HS-27A (cell line): Measurements from ENCODE around the gene GEMIN7.
A peak's percentile ranks its signal among the peaks of the same experiment; 100 is the strongest.

ENCODE experiments used
- DNase-seq: peaks from one replicate; pipeline ENCODE4 v3.0.0-alpha.2; 2012; ENCODE audit warnings: low read depth, missing footprints

The GEMIN7 gene, protein sequence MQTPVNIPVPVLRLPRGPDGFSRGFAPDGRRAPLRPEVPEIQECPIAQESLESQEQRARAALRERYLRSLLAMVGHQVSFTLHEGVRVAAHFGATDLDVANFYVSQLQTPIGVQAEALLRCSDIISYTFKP

DNA sequence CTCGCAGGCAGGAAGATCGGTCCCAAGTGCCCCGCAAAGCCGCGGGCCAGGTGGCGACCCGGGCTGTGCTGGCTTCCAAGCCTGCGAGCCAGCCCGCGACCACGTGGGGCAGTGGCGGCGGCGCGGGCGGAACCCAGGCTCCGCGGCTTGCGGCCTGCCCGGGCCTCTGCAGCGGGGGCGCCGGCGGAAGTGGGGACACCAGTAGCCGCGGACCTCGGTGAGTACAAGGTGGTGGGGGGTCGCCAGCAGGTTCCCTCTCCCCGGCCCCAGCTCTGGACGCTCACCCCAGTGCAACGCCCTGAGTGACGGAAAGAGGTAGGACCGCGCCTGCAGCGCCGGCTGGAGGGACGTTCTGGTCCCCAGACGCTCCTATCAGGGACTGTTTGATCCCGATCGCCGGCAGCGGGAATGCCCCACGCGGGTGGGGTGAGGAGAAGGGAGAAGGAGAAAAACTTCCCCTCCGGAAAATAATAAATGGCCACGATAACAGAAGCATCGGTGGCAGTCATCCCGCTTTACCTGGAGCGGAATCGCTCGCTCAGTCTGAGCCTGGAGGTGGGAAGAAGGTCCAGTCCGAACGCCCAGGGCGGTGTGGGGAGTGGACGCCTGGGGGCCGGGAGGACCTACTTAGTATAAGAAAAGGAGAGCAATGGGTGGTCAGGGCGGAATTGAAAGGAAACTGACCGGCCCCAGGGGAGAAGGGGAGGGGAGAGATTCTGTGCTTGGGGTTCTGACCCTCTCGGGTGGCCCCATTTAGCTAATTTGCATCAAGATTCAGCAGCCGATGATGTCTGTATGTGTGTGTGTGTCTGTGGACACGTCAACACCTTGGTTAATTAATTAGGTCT, at the start of gene GEMIN7:
Gene GEMIN7, plus strand, starts transcription at position 198 of the 848 bp plus-strand sequence. CDS start 10,855 bp downstream, outside the sequence.
- DNase-seq: no peak

DNA sequence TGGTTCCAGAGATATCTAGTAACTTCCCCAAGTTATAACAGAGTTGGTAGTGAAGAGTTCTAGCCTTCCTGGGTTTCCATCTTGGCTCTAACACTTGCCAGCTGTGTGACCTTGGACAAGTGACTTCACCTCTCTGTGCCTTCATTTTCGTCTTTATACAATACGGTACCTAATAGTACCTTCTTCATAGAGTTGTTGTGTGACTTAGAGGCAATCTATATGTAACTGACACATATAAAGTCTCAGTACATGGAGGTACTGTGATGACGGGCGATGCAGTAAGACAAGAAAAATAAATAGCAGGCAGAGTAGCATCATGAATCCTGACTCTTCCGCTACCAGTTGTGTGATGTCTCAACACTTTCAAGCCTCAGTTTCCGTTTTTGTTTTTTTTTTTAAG, 48.2 kb upstream of the GEMIN7 start:
- no peak for DNase-seq

DNA sequence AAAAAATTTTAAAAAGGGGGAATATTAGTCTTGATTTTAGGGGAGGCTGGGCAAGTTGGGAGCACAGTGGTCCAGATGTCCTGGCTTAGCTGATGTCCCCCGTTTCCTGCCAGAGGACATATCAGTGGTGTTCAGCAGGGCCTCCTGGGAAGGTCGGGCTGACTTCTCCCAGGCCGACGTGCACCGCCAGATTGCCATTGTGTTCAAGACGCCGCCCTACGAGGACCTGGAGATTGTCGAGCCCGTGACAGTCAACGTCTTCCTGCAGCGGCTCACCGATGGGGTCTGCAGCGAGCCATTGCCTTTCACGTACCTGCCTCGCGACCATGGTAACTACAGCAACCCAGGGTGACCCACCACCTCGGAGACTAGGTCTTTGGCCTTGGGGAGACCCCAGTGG, 46.6 kb upstream of the GEMIN7 start:
- DNase-seq: no peak

DNA sequence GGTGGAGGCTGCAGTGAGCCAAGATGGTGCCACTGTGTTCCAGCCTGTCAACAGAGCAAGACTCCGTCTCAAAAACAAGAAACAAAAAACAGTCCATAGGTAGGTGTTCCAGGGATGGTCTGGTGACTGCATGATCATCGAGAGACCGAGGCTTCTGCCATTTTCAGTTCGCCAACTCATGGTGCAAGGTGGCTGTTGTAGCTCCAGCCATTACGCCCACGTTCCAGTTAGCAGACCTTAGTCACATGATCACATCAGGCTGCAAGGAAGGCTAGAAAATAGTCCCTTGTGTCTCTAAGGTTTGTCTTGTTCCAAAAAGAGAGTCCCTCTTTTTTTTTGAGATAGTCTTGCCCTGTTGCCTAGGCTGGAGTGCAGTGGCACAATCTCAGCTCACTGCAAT, 43.3 kb upstream of the GEMIN7 start:
- no peak for DNase-seq

DNA sequence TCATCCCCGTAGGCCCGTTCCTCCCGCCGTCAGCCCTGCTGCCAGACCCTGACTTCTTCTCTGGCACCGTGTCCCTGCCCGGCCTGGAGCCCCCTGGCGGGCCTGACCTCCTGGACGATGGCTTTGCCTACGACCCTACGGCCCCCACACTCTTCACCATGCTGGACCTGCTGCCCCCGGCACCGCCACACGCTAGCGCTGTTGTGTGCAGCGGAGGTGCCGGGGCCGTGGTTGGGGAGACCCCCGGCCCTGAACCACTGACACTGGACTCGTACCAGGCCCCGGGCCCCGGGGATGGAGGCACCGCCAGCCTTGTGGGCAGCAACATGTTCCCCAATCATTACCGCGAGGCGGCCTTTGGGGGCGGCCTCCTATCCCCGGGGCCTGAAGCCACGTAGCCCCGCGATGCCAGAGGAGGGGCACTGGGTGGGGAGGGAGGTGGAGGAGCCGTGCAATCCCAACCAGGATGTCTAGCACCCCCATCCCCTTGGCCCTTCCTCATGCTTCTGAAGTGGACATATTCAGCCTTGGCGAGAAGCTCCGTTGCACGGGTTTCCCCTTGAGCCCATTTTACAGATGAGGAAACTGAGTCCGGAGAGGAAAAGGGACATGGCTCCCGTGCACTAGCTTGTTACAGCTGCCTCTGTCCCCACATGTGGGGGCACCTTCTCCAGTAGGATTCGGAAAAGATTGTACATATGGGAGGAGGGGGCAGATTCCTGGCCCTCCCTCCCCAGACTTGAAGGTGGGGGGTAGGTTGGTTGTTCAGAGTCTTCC, 41.5 kb upstream of the GEMIN7 start:
- no peak for DNase-seq

DNA sequence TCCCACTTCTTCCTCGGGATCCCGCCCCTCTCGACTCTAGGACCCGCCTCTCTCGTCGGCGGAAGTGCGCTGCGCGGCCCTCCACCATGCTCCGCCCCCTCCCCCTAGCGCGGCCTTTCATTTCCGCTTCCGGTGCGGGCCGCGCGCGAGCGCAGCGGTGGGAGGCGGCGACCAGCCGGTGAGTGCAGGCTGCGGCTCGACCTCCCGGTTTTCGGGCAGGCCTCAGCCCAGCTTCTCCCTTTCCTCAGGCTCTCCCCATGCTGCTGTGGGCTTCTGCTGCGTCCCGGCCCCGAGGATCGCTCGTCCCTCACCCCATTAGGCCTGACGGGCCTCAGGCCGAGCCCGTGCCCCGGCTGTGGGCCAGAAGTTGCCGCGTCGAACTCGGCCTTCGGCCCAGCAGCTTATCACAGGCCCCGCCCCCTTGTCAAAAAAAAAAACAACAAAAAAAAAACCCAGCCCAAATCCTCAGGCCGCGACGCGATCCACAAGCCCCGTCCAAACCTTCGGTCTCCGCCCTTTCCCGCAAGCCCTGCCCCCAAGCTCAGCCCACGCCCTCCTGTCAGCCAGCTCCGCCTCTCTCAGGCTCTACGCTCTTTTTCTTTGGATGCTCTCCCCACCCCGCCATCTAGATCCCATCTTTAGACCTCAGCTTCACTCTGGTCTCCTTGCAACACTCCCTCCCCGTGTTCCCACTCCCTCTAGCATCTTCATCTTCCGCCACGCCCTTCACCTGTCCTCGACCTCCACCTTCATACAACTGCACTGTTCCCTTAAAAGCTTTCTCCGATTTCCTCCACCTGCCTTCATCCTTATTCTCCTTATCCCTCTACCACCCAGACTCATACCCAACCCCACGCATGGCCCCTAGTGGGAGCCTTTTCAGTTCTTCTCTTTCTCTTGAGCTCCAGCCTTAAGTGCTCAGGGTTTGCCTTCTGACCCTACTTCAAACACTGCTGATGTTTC, 39.8 kb upstream of the GEMIN7 start, which contains the start of gene CLASRP:
Gene CLASRP, plus strand, starts transcription at position 115 of the 963 bp plus-strand sequence. CDS start 1,168 bp downstream, outside the sequence.
- DNase-seq: peak; percentile 68

DNA sequence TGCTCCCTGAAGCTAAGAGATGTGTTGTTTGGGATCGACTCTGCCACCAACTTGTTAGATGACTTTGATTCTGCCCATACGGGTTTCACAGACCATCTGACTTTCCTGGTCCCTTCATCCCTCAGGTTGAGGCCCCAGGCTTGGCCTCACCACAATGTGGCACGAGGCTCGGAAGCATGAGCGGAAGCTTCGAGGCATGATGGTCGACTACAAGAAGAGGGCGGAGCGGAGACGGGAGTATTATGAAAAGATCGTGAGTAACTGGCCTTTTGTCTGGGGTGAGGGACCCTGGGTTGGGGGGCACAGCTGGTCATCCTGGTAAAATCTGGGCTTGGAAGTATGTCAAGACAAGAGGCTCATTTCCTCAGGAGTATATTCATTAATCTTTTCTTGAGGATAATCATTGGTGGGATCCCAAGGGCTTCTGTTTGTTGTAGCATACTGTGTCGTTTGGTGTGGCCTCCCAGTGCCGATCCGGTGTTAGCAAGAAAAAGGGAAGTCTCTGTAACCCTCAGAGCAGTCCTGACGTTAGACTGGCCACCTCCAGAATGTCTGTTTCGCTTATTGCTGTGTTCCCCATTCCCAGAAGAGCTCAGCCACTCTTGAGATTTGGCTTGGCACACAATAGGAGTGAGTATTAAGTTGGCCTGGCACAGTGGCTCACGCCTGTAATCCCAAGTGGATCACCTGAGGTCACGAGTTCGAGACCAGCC, 38.8 kb upstream of the GEMIN7 start:
- DNase-seq: no peak

DNA sequence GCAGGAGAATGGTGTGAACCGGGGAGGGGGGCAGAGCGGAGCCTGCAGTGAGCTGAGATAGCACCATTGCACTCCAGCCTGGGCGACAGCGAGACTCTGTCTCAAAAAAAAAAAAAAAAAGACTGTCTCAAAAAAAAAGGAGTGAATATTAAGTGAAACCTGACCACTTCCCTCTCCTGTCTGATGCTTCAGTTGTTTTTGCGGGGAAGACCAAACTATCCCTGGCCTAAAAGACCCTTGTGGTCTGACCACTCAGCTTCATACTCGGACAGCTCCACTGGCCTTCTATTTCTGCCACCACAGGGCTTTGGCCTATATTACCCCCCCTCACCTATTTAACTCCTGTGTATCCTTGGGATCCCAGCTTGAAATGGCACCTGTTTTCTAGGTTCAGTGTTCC, 37.9 kb upstream of the GEMIN7 start:
- no peak for DNase-seq

DNA sequence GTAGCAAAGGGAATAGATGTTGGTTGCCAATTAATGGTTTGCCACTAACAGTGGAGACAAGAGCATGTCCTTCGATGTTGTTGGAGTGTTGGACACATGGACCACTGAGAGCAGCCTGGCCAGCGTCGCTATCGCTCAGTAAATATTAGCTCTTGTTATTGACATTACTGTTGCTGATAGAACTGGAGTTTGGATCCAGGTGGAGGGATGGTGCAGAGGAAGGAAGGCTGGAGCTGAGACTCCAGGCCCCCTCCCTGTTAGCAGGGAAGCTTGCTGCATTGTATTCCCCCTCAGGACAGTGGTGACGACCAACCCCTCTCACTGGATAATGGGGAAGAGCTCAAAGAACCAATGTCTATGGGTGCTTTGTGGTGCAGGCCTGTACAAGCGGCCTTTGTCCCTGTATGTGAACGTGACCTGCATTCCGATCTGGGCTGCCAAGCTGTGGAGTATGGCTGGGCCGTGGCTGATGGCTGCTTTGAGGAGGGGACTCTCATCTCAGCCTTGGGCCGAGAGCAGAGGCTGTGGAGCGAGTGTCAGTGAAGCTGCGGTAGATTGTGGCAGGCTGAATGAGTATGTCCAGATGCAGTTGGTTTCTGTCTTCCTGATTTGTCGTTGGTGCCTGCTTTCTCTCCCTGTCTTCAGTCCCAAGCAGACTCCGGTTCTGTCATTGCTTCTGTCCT, 33.2 kb upstream of the GEMIN7 start:
- no peak for DNase-seq

DNA sequence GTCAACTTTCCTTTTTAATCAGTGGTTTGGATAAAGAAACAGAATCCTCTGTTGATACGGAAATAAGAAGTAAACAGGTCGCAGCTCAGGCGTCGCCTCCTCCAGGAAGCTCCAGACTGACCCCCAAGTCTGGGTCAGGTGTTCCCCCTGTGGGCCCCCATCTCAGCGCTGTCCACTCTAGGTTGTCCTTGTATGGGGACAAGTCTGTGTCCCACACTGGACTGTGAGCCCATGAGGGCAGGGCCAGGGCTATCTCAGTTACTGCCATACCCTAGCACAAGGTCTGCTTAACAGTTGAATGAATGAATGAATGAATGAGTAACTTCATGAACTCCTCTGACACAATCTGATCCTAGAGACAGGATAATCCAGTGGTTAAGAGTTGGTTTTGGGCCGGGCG, 32.7 kb upstream of the GEMIN7 start:
- no peak for DNase-seq

DNA sequence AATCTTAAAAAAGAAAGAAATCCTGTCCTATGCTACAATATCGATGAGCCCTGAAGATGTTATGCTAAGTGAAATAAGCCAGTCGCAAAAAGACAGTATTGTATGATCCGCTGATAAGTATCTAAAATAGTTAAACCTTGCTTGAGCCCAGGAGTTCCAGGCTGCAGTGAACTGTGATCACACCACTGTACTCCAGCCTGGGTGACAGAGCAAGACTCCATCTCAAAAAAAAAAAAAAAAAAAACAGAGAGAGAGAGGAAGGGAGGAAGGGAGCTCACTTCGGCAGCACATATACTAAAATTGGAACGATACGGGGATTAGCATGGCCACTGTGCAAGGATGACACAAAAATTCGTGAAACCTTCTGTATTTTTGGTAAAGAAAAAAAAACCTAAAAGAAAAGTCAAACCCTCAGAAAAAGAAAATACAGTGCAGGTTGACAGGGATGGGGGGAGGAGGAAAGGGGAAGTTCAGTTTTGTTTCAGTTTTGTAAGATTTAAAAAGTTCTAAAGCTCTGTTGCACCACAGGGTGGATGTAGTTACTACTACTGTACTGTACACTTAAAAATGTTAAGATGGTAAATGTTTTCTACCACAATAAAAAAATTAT, 31.8 kb upstream of the GEMIN7 start:
- no peak for DNase-seq

DNA sequence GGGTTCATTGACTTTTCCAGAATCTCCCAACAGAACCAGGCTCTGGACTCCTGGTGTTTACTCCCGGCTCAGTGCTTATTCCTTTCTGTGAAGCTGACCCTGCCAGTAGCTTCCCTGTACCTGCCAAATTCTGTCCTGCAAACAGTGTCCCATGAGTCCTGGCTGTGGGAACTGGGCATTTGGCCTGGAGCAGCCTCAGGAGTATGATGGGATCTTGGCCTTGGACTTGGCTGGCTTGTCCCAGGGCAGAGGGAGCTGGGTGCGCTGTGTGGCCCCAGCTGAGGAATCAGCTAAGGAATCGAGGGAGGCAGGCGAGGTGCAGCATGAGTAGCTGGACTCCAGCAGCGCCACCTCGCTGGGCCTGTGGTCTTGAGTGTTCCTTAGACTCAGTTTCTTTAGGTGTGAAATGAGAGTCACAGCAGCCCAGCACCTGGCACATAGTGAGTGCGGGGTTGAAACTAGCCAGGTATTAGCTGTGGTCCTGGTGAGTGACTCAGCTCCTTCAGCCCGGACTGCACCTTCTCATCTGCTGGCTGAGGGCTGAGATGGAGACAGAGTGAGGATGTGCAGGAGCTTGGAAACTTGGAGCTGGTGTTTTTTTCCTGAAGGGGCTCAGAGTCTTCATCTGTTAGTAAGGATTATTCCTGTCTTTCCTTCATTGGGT, 29.9 kb upstream of the GEMIN7 start:
- DNase-seq: no peak

DNA sequence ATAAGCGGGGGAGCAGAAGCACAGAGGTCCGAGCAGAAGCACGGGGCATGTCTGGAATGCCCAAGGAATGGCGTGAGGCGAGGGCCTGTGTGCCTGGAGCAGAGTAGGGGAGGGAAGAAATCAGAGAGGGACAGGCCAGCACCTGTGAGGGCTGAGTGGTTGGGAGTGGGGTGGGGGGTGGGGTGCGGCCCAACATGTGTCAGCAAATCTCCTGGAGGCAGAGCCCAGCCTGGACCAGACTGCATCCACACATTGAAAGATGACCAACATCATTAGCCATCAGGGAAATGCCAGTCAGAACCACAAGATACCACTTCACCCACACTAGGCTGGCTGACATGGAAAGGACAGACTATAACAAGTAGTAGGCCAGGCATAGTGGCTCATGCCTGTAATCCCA, 29.0 kb upstream of the GEMIN7 start:
- no peak for DNase-seq

DNA sequence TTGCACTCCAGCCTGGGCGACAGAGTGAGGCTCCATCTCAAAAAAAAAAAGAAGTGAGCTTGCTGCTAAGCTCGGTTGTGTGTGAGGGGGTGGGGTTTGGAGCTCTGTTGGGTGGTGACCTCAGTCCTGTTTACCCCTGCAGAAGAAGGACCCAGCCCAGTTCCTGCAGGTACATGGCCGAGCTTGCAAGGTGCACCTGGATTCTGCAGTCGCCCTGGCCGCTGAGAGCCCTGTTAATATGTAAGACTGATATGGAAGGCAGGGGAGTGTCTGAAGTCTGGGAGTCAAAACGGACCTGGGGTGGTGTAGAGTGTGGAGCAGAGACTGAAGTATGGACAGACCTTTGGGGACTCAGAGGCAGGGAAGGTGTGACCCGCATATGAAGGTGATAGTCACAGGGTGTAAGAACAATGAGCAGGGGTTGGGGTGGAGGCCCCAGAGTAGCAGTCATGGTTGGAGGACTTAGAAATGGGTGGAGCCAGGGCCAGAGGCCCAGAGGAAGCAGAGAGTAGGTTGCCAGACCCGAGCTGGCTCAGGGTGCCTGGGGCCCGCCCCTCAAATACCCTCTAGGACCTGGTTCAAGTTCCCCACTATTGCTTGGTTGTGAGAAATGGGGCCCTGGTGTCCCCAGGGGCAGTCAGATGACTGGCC, 27.0 kb upstream of the GEMIN7 start:
- DNase-seq: no peak

DNA sequence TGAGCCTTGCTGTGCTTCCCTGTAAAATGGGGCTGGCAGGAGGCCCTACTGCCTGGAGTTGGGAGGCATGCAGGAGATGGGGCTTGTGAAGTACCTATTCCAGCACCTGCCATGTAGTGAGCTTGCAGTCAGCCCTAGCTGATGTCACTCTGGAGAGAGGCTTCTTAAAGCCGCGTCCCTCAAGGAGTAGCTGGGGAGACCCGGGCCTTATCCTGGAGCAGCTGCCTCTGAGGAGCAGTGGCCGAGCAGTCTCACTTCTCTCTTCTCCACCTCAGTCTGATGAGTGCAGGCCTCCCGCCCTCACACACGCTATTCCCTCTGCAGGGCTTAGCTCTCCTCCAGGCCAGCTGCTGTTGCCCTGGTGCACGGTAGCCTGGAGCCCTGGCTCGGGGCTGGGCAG, 22.2 kb upstream of the GEMIN7 start:
- DNase-seq: no peak

DNA sequence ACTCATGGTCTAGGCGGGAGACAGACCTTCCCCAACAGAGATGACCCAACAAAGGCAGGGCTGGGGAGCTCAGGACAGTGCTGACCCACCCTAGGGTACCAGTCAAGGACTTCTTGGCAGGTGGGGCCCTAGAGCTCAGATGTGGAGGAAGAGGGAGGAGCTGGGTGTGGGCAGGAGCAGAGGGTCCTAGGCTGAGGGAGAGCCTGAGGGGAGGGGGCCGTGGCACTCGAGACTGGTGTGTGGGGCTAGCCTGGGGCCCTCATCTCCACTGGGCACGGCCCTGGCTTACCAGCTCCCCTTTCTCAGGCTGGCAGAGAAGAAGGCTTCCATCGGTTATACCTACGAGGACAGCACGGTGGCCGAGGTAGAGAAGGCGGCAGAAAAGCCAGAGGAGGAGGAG, 21.6 kb upstream of the GEMIN7 start:
- no peak for DNase-seq

DNA sequence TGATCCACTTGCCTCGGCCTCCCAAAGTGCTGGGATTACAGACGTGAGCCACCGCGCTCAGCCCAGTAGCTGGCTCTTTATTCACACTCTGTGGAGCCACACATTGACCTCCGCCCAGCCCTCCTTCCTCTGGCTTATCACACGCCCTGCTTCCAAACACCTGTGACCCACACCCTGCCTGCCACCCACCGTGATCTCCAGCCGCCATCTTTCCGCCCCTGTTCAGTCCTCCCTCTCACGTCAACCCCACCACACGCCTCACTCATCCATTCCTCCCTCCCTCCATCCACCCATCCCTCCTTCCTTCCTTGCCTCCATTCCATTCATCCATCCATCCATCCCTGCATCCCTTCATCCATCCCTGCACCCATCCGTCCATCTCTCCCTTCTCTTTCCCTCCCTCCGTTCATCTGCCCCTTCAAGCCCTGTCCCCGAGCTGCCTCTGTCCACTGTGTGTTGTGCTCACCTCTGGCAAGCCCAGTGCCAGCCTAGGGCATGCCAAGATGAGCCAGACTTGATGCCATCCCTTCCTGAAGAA, 20.4 kb upstream of the GEMIN7 start:
- no peak for DNase-seq

DNA sequence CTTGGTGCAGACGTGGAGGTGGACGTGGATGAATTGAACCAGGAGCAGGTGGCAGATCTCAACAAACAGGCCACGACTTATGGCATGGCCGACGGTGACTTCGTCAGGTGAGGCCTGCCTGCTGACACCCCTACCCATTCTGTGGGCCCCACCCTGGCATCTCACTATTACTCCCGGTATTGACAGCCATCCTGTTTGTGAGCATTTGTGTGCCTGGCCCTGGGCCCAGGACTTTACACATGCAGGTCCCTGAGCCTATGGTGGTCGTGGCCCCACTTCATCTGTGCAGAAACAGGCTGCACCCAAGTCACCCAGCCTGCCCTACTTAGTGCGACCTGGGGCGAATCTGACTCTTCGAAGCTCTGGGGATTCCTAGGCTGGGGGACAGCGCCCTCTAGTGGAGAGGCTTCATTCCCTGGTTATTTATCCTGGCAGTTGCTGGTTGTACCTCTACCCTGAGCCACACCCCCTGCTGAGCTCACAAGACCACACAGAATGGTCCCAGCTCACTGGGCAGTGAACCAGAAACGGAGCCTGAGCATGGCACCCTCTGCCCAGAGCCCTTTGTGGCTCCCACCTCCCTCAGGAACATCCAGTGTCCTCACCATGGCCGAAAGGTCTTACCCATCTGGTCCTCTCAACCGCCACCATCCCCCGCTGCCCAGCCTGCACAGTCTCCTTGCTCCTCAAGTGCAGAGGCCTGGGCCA, 19.6 kb upstream of the GEMIN7 start:
- peak; percentile 62 for DNase-seq
